ENCODE data around the gene HTR5A. TPM values are rescaled to one million over a fixed set of nuclear protein-coding genes. Genes with fewer than 3 reads are reported as not detected.

HTR5A gene
- total and polyA plus RNA-seq, 2 donors (not counting 3 experiments of a cell fraction or from before 2014, with no cell fraction given): not detected

- Histone ChIP-seq H3K4me3 (replicated peaks in 1 of 3; ENCODE audit: insufficient read depth in 1 of 3, low read depth in 1 of 3, low read length in 3 of 3) (no peak overlapping the region), H2AFZ (ENCODE audit: low read depth, low read length) (no peak overlapping the region), H3K9me3 (replicated peaks; ENCODE audit: control insufficient read depth, insufficient read depth, low read length) (no peaks in the 10 kb centered on the region), H3K4me1 (ENCODE audit: control insufficient read depth, extremely low read depth, insufficient read depth, low read length) (no peaks in the 10 kb centered on the region), H3K9me1 (replicated peaks; ENCODE audit: control insufficient read depth, extremely low read depth, insufficient read depth, low read length) (no peaks in the 10 kb centered on the region), H3K27ac (ENCODE audit: insufficient read depth, low read depth, low read length) (no peak overlapping the region), H3K9ac (replicated peaks; ENCODE audit: extremely low read depth, insufficient read depth, low read length) (no peak overlapping the region), H3K27me3 (ENCODE audit: control insufficient read depth in 2 of 2, insufficient read depth in 2 of 2, low read length in 2 of 2) (no peaks in the 10 kb centered on the region), H3K36me3 (ENCODE audit: control insufficient read depth in 2 of 2, extremely low read depth in 1 of 2, insufficient read depth in 2 of 2, low read length in 2 of 2) (no peaks in the 10 kb centered on the region), H3K79me2 (ENCODE audit: control insufficient read depth, insufficient read depth, low read length) (no peaks in the 10 kb centered on the region), H4K20me1 (replicated peaks; ENCODE audit: control insufficient read depth, extremely low read depth, insufficient read depth, low read length) (no peaks in the 10 kb centered on the region), H3K4me2 (ENCODE audit: insufficient read depth, low read length) (no peak overlapping the region)
- ChIA-PET POLR2A (no interaction called here), CTCF (interaction anchor here (1.1 to 2.8 kb wide), 2 partner anchors 10 to 12 kb away, joined by 3 to 11 read pairs; no protein-coding TSS in a partner anchor)
- intact Hi-C loops (cut with micrococcal nuclease): no loop called here
- no peak for FAIRE-seq
- dilution Hi-C loops (cut with MboI; ENCODE audit: extremely low pct_ligation_motif_present, low sequenced_read_pairs): no loop called here
- BruUV-seq (replicated peaks): no TSS peak
- DNase-seq (ENCODE audit: low read depth, low spot score): no peak
- TF ChIP-seq, protein P1, sequence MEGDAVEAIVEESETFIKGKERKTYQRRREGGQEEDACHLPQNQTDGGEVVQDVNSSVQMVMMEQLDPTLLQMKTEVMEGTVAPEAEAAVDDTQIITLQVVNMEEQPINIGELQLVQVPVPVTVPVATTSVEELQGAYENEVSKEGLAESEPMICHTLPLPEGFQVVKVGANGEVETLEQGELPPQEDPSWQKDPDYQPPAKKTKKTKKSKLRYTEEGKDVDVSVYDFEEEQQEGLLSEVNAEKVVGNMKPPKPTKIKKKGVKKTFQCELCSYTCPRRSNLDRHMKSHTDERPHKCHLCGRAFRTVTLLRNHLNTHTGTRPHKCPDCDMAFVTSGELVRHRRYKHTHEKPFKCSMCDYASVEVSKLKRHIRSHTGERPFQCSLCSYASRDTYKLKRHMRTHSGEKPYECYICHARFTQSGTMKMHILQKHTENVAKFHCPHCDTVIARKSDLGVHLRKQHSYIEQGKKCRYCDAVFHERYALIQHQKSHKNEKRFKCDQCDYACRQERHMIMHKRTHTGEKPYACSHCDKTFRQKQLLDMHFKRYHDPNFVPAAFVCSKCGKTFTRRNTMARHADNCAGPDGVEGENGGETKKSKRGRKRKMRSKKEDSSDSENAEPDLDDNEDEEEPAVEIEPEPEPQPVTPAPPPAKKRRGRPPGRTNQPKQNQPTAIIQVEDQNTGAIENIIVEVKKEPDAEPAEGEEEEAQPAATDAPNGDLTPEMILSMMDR (IDR thresholded peaks at IDR 0.05; ENCODE audit: extremely low read depth in 1 of 2, insufficient read depth in 1 of 2, low read depth in 1 of 2, low read length in 2 of 2): no peak
- TF ChIP-seq JUN (IDR thresholded peaks at IDR 0.05; ENCODE audit: borderline replicate concordance, insufficient read depth, insufficient read length, low read depth) (no peak), POLR2A (IDR thresholded peaks at IDR 0.05; ENCODE audit: low read depth, low read length) (no peak), FOS (IDR thresholded peaks at IDR 0.05; ENCODE audit: borderline replicate concordance, insufficient read depth, low read length) (no peak), POLR2AphosphoS5 (IDR thresholded peaks at IDR 0.05; ENCODE audit: insufficient read depth, low read depth, low read length) (no peak), GATA2 (IDR thresholded peaks at IDR 0.05; ENCODE audit: insufficient read depth, insufficient read length, low read depth, low read length) (no peak), EZH2 (IDR thresholded peaks at IDR 0.05; ENCODE audit: borderline replicate concordance, low read depth, low read length, severe bottlenecking) (no peak), MYC (IDR thresholded peaks at IDR 0.05; ENCODE audit: low read depth, low read length) (no peak)
- TF ChIP-seq, protein P2, sequence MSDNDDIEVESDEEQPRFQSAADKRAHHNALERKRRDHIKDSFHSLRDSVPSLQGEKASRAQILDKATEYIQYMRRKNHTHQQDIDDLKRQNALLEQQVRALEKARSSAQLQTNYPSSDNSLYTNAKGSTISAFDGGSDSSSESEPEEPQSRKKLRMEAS (IDR thresholded peaks at IDR 0.05; ENCODE audit: insufficient read depth, insufficient read length): no peak
These were observed 49.1 kb upstream of the HTR5A start for GRCh38 chr7:155020996-155021395.

Data from endothelial cell of umbilical vein (primary cell).